ENCODE measurements around the gene RAB43.
A peak's percentile ranks its signal among the peaks of the same experiment; 100 is the strongest.

RAB43 gene

DNA sequence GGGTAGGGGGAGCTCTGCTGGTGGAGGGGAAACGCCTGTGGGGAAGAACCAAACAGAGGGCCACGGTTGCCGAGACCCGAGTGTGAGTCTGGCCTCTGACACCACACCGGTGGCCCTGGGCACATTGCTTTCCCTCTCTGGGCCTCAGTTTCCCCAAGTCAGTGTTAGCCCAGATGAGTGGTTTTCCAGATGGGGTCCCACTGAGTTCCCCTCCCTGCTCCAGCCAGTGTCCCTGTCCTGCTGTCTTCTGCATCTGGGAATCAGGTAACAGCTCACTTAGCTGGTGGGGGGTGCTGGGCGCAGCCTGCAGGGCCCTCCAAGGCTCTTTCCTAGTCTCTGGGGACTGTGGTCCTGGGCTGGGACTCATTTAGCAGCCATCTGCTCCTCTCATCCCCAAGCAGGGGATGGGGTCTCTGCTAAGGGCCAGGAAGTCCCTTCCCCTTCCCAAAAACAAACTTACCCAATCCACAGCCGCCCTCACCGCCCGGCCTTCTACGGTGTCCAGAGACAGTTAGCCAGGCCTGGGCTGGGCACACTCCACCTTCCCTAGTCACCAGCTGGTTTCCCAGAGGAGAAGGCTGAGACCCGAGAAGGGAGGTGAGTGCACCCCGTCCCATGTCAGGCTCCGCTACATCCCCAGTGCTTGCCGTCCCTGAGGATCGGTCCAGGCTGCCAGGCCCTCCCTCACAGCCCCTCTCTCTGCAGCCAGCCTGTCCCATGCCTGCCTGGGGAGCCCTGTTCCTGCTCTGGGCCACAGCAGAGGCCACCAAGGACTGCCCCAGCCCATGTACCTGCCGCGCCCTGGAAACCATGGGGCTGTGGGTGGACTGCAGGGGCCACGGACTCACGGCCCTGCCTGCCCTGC is 60.3 kb downstream of the RAB43 start:
- no peak for DNase-seq (ENCODE audit: low read depth in 2 of 2)

DNA sequence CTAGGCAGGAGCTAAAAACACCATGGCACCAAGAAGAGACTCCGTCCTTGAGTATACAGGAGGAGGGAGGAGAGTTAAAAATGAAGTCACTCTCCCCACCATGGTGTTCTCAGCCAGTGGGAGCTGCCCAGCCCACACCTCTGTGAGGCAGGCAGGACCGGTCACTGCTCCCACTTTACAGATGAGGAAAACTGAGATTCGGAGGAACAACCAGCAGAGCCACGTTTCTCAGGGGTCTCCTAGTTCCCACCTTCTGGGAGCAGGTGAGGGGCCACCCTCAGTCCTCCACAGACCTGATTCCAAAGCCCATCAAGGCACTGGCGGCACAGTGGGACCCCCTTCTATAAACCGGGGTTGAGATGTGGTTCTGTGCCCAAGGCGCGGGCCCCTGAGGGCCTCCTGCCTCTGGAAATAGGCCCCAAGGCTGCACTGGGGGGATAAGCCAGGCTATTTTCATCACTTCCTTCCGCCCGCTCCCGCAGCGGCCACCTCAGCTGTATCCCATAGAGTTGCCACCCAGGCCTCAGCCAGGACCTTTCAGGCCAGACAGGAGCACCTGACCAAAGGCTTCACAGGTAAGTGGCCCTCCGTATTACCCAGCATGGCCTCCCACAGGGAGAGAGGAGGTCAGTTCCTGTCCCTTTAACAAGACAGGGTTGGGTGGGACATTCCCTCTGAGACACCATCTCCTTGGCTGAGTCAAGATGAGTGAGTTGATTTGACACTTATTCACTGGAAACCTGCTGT is 61.2 kb downstream of the RAB43 start, which contains the start of gene GP9:
Gene GP9 (plus strand): TSS at position 504 of the 747 bp plus-strand sequence. CDS start 961 bp downstream, outside the sequence.
- no peak for DNase-seq (ENCODE audit: low read depth in 2 of 2)

DNA sequence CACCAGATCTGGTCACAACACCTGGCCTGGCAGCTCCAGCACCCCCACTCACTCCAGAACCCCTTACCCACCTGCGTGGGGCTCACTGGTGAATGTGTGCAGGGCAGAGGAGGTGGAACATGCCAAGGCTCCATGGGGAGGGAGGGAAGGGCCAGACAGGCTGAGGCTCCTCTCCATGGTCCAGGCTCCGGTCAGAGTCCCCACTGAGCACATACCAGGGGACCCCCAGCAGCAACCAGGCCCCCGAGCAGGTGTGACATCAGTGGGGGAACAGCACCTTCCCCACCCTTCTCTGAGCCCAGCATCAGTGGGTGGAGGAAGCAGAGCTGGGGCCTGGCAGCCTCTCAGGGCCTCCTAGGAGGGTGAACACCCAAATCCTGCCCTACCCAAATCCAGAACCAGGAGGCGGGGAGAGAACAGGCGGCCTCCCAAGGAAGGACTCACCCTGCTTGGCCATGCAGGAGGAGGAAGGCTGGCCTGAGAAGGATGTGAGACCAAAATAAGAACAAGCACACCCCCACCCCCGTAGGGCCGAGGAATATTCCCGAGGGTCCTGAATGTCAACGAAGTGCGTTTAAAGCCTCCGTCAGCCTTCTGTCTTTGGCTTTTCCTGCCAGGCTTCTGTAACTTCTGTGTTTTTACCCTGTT is 62.2 kb downstream of the RAB43 start:
- no peak for DNase-seq (ENCODE audit: low read depth in 2 of 2)

DNA sequence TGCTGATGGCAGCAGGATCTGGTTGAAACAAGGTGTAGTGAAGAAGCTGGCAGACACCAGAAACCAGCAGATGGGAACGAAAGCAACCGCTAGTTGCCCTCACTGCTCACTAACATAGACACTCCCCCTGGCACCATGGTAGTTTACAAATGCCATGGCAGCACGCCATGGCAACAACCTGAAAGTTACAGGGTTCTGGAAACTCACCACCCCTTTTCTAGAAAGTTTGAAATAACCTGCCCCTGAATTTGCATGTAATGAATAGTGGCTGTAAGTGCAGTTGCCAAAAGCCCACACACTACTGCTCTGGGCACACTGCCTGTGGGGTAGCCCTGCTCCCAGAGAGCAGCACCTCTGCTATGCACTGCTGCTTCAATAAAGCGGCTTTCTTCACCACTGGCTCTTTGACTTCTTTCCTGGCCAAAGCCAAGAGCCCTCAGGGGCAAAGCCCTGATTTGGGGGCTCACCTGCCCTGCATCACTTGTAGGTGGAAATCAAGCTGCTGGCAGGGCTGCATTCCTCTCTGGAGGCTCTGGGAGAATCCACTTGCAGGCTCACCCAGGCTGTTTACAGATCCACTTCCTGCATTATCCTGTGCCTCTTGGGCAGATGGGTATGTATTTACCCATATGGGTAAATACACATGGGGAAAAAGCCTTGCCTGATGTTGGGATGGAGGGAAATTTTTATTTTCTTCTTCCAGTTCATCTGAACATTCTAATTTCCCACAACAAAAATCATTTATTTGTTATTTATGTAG is 63.0 kb downstream of the RAB43 start:
- no peak for DNase-seq (ENCODE audit: low read depth in 2 of 2)

DNA sequence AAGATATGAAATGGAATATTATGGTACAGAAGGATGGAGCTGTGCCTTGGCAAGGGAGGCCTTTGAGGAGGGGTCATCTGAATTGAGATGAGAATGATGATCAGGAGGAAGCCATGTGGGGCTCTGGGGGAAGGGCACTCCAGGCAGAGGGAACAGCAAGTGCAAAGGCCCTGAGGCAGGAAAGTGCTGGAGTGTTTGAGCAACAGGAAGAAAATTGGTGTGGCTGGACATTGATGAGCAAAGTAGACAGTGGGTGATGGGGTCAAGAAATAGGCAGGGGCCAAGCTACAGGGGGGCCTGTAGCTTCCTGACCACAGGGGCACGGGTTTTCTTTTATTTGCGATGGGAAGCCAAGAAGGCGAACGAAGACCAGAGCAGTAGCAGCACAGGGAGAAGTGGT is 64.4 kb downstream of the RAB43 start:
- no peak for DNase-seq (ENCODE audit: low read depth in 2 of 2)

DNA sequence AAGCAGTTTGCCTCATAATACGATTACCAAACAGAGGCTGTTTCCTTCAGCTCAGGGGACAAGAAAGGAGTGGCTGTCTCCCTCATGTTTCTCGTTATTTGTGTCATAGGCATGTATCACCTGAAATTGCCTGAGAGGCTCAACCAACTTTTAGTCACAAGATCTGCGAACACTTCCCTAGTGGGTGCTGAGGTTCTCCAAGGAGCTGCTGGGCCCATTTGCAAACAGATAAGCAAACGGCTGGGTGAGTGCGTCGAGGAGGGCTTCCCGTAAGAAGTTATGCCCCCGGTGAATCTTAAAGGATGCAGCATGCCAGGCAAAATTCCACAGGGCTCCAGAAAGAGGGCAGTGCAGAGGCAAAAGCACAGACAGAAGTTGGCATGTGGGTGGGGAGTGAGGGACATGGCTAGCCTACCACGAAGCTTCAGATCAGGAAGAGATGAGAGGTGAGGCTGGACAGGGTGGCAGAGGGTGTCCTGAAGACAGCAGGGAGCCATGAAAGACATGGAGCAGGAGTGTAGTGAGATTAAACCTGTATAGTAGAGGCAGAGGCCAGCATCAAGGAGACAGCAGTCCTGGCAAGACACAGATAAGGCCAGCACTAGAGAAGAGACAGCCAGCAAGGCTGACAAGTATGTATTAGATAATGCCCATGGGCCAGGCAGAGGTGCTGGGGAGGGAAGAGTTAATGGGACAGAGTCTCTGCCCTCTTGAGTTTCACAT is 65.0 kb downstream of the RAB43 start:
- no peak for DNase-seq (ENCODE audit: low read depth in 2 of 2)

DNA sequence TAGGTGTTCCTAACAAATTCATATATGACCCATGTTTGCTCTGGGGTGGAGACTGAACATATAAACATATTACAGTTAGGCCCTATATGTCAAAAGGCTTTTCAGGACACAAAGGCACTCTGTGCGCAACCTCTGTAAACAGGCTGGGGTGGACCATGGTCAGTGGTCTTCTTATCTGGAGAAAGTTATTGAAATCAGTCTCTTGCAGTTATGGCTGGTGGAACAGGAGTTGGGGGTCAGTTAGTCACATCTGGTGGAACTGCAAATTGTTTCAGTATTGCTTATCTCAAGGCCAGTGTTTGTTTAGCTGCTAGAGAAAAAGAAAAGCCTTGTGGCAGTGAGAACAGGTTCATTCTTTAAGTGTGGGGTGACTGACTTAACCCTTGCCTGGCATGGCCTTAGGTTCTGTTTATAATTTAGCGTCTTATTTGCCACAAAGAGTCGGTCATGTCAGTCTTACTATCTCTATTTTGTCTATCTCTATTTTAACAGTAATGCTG is 66.9 kb downstream of the RAB43 start:
- no peak for DNase-seq (ENCODE audit: low read depth in 2 of 2)

DNA sequence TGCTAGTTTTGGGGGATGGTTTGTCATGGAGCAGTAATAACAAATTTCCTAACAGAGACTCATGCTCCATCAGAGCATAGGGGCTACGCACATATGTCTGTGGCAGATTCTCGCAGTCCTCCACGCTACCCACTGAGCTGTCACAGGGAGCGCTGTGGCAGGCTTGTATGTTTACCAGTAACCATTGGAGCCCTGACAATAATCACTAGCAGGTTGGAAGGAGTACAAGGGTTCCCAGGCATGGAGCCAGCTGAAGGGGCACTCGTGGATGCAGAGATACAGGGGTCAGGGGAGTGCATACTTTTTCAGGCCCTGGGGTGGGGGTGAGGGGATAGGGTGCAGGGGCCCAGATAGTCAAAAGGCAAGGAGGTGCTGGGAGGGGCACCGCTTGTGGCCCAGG is 68.9 kb downstream of the RAB43 start:
- DNase-seq (ENCODE audit: low read depth in 2 of 2): no peak

DNA sequence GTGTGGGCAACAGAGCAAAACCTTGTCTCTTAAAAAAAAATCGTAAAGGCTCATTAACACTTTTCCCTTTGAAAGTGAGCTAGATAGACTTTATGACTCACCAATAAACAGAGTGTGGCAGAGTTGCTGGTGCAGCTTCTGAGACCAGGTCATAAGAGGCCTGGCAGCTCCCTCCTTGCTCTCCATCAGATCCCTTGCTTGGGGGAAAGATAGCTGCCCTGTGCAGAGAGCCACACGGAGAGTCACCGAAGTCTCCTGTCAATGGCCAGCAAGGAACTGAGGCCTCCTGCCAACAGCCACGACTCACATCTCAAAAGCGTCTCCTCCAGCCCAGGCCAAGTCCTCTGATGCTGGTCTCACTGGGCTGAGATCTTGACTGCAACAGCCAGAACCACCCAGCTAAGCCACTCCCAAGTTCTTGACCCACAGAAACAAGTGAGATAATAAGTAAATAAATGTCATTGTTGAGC is 69.7 kb downstream of the RAB43 start:
- DNase-seq (ENCODE audit: low read depth in 2 of 2): no peak

DNA sequence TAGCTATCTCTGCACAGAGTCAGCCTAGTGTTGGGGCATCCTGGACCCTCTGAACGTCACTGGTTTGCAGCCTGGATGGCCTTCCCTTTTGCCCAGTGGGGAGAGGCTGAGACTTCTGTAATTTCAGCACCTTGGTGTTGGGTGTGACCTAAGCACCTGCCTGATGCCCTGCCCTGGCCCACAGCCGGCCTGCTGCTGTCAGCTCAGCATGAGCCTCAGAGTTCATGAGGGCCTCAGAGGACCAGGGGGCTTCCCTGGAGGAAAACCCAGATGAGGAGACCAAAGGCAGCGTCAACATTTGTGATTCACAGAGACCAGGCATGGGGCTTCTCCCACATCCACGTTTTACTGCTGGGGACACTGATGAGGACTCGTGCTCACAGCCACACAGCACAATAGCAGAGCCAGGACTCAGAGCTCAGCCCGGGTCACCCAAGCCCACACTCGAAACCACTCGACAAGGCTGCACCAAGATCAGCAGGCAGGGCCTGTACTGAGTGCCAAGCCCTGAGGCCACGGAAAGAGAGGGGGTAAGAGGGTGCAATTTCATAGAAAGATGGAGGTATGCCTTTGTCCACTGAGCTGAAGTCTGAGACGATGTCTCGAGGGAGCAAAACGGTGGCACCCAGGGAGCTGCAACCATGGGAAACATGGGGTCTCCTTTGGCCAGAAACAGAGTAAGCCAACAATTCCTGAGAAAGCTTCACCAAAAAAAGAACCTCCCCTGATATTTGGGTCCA is 70.9 kb downstream of the RAB43 start:
- no peak for DNase-seq (ENCODE audit: low read depth in 2 of 2)

DNA sequence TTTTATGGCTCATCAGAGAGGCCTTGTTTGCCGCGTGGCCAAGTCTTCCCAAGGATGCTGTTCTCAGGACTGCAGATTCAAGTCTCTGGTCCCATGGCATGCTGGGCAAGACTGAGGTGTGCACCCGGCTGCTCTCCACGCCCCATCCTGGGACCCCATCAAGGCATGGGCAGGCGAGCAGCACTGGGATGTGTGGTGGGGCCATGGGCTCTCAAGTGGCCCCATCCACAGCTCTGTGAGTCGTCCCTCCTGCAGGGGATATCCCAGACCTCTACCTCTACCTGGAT is 74.1 kb downstream of the RAB43 start:
- DNase-seq (ENCODE audit: low read depth in 2 of 2): no peak

DNA sequence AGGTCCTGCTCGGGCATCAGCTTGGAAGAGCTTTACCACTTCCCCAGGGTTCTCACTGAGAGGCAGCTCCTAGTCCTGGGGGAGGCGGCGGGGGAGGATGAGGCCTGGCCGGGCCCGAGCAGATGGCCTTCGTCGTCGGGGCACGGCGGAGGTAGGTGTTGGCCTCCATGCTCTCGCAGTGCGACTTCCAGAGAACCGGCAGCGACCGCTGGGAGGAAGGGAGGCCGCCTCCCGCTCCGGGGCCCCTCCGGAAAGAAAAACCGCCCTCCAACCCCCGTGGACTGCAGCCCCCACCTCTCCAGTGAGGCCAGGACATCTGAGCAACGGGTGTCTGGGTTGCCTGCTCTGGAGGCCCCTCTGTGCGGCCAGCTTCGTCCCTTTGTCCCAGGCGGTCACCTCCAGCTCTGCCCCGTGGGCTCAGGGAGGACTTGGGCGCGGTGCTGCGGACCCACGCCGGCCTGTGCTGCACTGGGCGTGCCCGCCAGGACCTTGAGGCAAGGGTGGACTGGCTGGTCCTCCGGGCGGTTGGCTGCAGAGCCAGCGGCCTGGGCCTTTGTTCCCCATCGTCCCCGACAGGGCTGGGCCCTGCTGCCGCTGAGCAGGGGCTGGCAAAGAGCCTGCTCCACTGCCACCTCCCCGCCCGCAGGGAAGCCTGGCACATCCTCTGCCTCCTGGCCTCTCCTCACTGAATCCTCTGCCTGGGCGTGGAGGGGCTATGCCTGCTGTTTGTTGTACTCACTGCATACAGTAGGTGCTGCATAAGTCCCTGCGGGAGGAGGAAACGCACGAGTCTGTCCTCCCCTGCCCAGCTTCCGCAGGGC is 74.7 kb downstream of the RAB43 start:
- no peak for DNase-seq (ENCODE audit: low read depth in 2 of 2)

DNA sequence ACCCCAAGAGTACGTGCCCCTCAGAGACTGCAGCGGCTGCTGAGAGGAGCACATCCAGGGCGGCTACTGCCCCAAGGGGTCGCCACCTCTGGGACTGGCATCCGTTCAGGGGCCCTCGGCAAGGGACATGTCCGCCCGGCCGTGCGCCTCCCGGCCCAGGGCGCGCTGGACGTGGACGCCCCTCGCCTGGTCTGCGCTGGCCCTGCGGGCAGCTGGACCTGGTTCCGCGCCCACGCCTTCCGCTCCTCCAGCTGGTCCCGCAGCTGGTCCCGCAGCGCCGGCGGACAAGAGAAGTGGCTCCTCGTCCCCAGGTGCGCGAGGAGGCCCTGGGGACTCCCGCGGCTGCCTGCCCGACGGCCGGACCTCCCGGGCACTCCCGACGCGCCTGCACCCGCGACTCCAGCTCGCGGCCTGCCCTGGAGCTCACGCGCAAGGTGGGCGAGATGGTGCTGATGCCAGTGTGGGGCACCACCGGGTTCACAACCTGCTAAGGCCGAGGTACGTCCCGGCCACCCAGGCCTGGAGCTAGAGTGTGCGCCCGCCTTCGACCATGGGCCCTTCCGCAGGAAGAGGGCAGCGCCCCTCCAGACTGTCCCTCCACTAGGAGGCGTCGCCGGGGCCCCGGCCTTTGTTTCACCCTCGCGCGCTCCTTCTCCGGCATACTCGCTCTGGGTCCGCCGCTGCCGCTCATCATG is 75.4 kb downstream of the RAB43 start:
- DNase-seq (ENCODE audit: low read depth in 2 of 2): peak in 1 of 2 donors; percentile 22

DNA sequence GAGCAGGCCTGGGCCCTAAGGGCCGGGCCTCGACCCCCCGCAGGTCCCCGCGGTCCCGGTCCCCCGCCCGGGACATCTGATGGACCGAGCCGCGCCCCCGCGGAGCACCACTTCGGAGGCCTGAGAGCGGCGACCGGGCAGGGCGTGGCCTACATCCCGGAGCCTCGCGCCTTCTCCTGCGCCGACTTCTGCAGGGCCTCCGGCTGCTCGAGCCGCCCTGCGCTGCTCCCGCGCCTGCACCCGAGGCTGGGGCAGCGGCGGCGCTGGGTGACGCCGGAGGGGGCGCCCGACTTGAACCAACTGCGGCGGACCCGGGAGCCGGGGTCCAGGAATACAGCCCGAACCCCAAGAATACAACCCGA is 75.9 kb downstream of the RAB43 start:
- peak; percentile 10 to 28 for DNase-seq (ENCODE audit: low read depth in 2 of 2)

DNA sequence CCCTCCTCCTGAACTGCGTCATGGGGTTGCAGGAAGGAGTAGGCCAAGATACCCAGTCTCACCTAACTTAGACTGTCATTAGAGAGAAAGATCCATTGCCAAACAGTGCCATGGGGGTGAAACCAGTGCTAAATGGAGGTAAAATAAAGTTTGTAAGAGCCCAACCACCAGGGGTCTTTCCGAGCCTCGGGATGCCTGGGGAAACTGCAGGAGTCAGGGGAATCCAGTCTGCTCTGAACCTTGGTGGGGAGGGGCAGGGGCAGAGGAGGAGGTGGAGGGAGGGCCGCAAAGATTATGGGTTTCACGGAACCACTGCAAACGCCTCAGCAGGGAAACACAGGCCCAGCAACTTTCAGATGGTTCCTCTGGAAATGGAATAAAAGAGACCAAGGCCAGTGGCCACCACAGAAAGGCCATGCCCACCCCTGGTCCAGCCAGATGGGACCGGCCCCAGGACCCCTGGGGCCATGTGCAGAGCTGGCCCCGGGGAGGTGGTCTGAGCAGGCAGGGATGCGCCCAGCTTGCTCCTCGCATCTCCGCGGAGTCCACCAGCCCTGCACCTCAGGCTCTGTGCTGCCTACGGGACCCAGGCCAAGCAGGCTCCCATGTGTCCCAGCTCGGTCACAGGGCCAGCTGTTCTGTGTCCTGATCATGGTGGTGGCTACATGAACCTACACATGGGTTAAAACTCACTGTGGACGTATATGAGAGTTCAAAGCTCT is 80.9 kb downstream of the RAB43 start:
- no peak for DNase-seq (ENCODE audit: low read depth in 2 of 2)

DNA sequence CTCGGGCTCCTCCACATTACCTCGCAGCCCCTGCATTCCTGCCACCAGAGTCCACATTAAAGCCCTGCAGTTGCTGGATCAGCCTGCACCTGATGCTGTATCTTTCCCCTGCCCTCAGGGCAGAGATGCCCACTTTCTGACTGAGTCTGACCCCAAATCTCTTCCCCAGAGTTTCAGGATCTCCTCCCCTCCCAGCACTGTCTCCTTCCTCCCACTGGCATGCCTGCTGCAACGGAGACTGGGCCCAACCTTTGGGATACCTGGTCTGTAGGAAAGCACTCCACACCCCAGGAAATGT is 81.6 kb downstream of the RAB43 start:
- DNase-seq (ENCODE audit: low read depth in 2 of 2): no peak

DNA sequence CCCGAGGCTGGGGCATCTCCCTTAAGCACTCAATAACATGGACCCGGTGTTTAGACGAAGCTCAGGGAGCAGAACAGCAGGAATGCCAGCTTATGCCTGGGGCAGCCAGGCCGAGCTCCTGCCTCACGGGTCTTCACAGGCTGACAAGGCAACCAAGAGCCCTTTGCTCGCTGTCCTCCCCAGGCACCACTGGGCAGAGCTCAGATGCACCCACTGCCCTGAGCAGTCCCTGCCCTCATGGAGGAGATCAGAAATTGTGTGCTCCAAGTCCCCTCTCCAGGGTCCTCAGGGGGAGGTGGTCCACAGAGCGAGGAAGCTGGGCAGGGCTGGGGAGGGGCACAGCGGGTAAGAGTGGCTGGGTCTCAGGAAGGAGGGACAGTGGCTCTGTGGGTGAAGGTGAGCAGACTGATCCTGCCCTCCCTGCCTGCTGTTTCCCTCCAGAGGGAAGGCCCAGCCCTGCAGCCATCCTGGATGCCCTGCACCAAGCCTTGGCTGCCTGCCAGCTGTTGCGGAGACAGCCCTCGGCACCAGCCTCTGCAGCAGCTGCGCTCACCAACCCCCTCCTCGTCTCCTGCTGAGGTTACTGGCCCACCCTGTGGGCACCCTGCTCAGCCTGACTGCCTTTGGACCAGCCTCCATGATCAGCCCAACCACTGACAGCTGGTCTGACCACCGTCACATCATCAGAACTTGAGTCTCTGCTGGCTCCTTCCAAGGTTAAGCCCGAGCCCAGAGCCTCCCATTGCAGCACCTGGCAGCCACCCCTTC is 82.1 kb downstream of the RAB43 start:
- DNase-seq (ENCODE audit: low read depth in 2 of 2): no peak

Measured in stimulated activated CD4-positive, alpha-beta T cell treated with anti-CD3 and anti-CD28 coated beads, Interleukin-1b, Interleukin-23, amount 100 ng/mL, for 4 hours (primary cell).